GM21390 (cell line): ENCODE results near the gene ZNF324B.
"Not testable (repeated sequence)": the region's sequence is repeated elsewhere in the genome, so short reads cannot be mapped to it uniquely, and the experiment has no call there.

Experiments
- ATAC-seq: cut with Tn5 transposase; IDR thresholded peaks from one replicate; pipeline ENCODE4 v1.9.1; 2021; ENCODE audit not compliant: unreplicated experiment

Gene ZNF324B

GRCh38 chr19:58453743-58454142, 2.3 kb downstream of the ZNF324B start:
- no peak for ATAC-seq

GRCh38 chr19:58455306-58455705, 3.9 kb downstream of the ZNF324B start:
- ATAC-seq, result no peak

- no peak for ATAC-seq
Observed at GRCh38 chr19:58456111-58456510, 4.7 kb downstream of the ZNF324B start.

GRCh38 chr19:58460039-58460438, 8.6 kb downstream of the ZNF324B start:
- ATAC-seq, result no peak

GRCh38 chr19:58466089-58466759, 14.8 kb downstream of the ZNF324B start:
- peak; percentile 22 for ATAC-seq

GRCh38 chr19:58466760-58467589, 15.6 kb downstream of the ZNF324B start, which contains the start of gene ZNF324:
Gene ZNF324, plus strand, starts transcription at chr19:58467080. Its CDS starts 2,106 bp downstream, at chr19:58469186.
- ATAC-seq, result peak; percentile 89

GRCh38 chr19:58468216-58468839, 16.9 kb downstream of the ZNF324B start:
- no peak for ATAC-seq

- no peak for ATAC-seq
Observed at GRCh38 chr19:58469241-58470013, 18.0 kb downstream of the ZNF324B start.

- not testable (repeated sequence) for ATAC-seq
Observed at GRCh38 chr19:58470837-58471543, 19.6 kb downstream of the ZNF324B start.

GRCh38 chr19:58471736-58472135, 20.3 kb downstream of the ZNF324B start:
- no peak for ATAC-seq

GRCh38 chr19:58473775-58474174, 22.4 kb downstream of the ZNF324B start:
- no peak for ATAC-seq

- no peak for ATAC-seq
Observed at GRCh38 chr19:58474291-58474996, 23.0 kb downstream of the ZNF324B start.

GRCh38 chr19:58474997-58475713, 23.7 kb downstream of the ZNF324B start:
- ATAC-seq, result peak; percentile 5

GRCh38 chr19:58475714-58476497, 24.5 kb downstream of the ZNF324B start, which contains the start of gene ZNF446:
Gene ZNF446, plus strand, starts transcription at chr19:58476352. Its CDS starts 867 bp downstream, at chr19:58477219.
- peak; percentile 78 for ATAC-seq

GRCh38 chr19:58476498-58477015, 25.1 kb downstream of the ZNF324B start:
- ATAC-seq, result no peak

GRCh38 chr19:58477130-58477529, 25.7 kb downstream of the ZNF324B start:
- no peak for ATAC-seq

- ATAC-seq, result no peak
Observed at GRCh38 chr19:58477871-58478270, 26.4 kb downstream of the ZNF324B start.

- no peak for ATAC-seq
Observed at GRCh38 chr19:58479303-58479702, 27.9 kb downstream of the ZNF324B start.
